Activated T-helper 9 cell treated with anti-CD3 and anti-CD28 coated beads, Interleukin-2, amount 50 U/mL, for 16 hours (primary cell): Measurements from ENCODE around the gene DNMT3A.
"Not testable (repeated sequence)": the region's sequence is repeated elsewhere in the genome, so short reads cannot be mapped to it uniquely, and the experiment has no call there.

ENCODE experiments used
- DNase-seq: peaks from one replicate; pipeline ENCODE4 v3.0.0-alpha.2; 2020; ENCODE audit warnings: low read depth

DNMT3A gene

DNA sequence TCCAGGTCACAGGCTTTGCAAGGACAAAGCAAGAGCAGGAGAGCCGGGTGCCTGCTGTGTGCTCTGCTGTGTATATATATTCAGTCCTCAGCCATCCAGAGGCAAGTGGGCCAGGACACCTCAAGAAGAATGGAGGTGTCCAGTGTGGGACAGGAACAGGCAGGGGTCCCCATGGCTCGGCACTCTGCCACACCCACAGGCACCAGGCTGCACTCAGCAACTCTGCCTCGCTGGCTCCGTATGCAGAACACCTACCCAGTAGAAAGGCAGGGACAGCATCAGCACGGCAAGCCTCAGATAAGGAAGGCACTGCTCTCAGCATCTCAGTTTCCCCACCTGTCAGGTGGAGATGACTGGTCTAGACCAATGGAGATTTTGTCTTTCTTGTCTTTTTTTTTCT lies 57.8 kb downstream of the DNMT3A start:
- no peak for DNase-seq

DNA sequence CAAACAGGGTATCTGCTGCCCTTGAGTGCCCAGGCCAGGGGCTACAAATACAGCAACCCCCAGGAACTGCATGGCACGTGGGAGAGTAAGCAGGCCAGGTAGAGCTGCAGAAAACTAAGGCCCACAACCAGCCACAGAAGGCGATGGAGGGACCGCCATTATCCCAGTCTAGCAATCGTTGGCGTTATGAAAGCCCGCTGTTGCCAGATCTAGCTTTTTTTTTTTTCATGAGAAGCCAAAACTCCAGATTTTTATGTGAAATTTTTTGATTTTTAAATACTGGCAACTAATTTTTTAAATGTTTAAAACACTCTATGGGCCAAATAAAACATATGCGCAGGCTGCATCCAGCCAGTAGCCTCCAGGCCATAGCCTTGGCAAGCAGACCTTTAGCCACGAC lies 59.8 kb downstream of the DNMT3A start:
- DNase-seq = no peak

DNA sequence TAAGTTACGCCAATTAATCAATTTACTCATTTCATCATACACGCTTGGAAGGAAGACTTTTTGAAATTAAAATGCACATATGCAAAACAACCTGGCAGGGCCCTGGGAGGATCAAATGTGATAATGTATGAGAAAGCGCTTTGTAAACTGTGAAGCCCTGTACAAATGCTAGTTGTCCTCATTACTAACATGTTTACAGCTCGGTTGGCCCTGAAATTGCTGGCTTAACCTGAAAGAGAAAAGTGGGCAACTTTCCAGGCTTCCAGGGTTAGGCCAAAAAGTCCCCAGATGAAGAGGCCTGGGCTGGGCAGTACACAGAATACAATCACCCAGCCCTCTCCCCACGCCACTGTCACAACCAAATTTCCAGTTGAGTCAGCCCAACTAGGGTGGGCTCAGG lies 60.2 kb downstream of the DNMT3A start:
- no peak for DNase-seq

DNA sequence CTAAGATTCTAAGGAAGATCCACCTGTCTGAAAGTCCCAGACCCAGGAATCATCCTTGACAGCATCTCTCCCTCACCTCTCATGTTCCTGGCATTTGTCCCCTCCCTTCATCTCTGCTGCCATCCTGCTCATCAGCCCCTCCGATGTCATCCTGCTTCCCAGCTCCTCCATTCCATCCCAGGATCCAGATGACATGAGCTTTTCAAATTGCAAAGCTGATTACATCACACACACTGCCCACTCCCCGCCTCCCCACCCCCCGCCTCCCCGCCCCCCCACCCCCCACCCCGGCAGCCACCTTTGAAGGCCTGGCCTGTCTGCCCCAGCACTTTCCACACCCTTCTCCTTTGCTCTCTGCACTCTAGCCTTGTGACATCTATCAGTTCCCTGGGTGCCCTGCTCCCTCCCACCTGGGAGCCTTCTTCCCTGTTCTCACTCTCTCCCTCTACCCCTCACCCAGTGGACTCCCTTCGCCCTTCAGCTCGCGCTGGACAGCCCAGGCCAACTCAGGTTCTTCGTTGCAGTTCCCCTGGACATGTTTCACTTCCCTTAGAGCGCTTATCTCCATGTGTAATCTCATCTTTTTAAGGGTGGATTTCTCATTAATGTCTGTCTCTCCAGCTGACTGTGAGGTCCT lies 61.6 kb downstream of the DNMT3A start:
- no peak for DNase-seq

DNA sequence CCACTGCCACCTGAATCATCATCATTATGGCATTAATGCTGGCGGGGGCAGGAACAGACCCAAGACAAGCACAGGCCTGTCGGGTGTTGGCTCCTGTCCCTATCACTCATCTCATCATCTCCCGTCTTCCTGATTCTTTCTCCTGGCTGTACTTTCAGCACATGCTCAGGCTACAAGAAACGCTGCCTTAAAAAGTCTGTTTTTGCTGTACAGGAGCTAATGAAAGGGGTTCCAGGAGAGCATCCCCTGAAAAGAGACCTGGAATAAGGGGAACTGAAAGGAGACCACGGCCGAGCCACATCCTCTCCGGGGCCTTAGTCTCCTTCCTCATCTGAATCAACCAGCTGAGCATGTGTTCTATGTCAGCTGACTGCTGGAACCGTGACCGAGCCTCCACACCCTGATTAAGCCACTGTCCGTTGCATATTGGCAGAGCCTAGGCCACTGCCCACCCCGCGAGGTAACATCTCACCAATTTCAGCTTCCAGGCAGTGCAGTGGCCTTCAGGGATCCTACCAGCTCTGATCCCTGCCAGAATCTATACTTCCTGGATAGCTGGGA lies 62.6 kb downstream of the DNMT3A start:
- DNase-seq = no peak

DNA sequence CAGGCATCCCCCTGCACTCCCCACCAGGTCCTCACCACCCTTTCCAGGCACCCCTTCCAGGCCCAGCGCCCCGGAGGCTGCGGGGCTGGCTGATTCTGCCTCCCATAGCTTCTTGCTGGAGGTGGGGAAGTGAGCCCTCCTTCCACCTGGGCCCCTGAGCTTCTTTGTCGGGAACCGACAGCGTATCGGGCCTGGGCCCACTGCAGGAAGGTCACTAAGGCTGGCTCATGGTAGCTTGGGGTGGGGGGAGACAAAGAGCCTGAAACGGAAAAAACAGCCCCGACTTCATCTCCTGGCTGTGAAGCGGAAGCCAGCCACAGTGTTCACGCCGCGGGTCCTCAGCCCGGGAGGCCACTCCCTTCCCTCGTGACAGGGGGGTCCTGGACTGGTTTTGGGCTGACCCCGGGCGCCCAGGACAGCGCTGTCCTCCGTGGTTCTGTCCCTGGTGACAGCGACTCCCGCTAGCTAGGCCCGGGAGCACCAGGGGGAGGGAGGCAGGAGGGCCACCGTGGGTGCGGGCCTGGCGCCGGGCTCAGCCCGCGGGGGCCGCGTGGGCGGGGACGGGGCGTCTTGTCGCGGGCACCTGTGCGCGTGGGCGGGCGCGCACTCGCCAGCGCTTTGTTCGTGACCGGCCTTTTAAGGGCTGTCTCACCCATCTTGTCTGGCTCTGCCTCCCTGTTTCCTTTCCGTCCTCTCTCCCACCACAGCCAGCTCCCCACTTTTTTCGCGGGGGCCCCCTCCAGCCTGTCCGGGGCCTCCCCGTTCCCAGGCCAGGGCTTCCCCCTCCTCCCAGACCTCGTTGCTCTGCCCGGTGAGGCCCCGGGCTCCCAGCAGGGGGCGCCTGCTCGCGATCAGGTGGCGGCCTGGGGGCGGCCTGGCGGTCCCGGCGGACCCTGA lies 64.9 kb downstream of the DNMT3A start:
- DNase-seq = peak; percentile 63

DNA sequence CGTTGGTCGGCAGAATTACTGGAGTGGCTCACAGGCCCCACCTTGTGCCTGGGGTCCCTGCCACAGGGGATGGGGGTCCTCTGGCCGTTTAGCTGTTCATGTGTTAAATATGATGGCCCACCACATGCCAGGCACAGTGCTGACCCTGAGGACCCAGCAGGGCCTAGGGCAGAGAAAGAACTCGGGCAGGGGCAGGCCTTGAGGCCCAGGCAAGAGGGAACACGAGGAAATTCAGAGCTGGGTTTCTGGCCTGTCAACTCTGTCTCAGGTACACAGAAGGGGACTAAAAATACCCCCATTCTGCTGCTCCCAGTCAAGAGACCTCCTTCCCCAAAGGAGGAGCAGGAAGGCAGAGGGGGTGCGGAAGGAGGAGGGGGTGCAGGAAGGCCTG lies 66.2 kb downstream of the DNMT3A start:
- no peak for DNase-seq

DNA sequence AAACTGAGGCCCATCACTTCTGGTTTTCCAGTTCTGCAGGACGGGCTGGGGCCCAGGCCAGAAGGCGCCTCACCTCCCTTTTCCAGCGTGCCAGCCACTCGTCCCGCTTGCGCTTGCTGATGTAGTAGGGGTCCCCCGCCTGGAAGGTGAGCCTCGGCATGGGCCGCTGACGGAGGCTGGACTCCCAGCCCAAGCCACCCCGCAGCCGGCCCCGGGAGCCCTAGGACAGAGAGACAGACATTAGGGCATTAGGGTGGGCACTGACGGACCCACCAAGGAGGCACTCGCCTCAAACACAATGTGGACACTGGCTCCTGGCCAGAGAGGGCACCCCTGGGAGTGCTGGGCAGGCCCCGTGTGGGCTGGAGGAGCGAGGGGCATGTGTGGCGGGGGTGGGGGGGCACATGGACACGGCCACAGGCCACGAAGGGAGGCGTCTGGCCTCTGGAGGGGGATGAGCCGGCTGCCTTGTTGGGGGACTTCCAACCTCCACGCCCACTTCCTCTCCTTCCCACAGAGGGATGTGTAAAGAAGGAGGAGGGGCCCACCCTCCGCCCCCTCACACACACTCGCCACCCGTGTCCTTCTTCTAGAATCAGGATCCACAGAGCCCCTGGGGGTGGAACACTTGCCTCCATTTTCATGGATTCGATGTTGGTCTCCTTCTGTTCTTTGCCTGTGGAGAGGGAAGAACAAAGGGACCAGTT lies 66.7 kb downstream of the DNMT3A start:
- DNase-seq = peak; percentile 40

DNA sequence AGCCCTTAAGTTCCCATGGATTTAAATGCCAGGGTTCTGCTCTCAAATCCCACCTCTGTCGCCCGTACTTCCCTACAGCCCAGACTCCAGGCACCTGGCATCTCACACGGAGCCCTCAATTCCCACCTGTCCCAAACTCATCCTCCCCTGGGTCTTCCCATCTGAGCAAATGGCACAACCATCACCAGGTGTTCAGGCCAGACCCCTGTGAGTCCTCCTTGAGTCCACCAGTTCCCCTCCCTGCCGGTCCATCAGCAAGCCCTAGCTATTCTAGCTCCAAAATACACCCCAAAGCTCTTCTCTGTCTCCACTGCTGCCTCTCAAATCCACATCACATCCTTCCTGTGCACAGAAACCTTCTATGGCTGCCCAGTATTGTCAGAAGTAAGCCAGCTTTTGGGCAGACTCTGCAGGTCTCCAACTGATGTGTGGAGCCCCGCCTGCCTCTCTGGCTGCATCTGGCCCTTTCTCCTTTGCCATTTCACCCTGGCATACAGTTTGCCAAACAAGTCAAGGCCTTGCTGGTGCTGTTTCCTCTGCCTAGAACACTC lies 67.7 kb downstream of the DNMT3A start:
- DNase-seq = no peak

DNA sequence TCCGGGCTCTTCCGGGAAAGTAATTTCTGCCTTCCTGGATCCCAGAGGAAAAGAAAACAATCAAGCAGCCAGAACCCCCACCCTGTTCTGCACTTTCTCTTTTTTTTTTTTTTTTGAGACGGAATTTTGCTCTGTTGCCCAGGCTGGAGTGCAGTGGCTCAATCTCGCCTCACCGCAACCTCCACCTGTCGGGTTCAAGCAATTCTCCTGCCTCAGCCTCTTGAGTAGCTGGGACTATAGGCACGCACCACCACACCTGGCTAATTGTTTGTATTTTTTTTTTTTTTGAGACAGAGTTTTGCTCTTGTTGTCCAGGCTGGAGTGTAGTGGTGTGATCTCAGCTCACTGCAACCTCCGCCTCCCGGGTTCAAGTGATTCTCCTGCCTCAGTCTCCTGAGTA lies 69.0 kb downstream of the DNMT3A start:
- DNase-seq = not testable (repeated sequence)

DNA sequence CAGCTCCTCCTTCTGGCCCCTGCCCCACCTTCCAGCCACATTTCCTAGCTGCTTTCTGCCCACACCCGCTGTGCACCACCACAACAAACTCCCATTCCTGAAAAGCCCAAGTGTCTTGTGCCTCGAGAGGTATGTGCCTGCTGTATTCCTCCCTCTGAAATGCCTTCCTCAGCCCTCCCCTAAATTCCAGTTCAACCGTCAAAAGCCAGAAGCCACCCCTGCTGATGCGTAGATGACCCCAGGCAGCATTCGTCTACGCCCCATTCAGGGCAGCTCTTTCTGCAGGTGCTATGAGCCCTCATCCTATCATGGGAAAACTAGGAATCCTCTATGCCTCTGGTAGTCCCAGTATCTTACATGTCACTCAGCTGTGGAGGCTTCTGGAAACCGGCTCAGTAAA lies 71.7 kb downstream of the DNMT3A start:
- no peak for DNase-seq

DNA sequence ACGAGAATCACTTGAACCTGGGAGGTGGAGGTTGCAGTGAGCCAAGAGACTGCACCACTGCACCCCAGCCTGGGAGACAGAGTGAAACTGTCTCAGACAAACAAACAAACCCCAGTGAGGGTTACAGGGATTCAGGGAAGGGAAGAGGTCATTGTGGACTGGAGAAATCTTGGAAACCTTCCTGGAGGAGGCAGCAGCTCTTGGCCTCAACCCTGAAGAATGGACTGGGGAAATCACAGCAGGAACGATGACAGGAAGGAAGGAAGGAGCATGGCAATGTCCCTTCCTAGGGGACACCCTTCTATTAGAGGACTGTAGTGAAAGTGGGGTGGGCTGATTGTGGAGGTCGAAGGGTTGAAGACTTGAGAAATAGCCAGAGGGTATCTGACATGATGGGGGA lies 72.5 kb downstream of the DNMT3A start:
- DNase-seq = no peak

DNA sequence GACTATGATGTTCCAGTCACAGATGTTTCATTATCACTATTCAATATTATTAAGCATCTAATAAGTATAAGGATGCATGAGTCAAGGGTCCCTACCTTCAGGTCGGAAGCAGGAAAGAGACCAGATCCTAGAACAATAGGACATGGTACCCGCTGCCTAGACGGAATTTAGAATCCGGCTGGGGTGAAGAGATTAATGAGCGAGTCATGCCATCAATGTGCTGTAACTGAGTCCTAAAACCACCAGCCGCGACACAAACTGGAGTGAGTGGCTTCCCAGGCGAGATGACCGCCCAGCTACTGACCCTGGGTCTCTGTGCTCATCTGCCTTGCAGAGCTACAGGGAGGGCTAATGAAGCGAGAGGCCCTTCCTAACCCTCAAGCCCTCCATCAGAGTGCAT lies 73.6 kb downstream of the DNMT3A start:
- DNase-seq = no peak

DNA sequence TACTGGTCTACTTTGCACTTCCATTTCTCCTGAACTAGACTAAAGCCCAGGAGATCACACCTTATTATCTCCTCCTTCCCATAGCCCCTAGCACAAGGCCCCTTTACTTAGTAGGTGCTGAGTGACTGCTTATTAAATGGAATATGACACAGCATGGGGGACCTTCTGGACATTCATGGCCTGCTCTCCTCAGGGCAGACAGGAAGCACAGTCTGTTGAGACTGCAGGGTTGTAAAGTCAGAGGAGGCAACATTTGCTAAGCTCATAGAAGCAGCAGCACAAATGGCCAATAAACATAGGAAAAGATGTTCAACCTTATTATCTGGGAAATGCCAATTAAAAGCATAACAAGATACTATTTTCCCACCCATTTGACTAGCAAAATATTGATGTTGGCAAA lies 75.3 kb downstream of the DNMT3A start:
- DNase-seq = no peak

DNA sequence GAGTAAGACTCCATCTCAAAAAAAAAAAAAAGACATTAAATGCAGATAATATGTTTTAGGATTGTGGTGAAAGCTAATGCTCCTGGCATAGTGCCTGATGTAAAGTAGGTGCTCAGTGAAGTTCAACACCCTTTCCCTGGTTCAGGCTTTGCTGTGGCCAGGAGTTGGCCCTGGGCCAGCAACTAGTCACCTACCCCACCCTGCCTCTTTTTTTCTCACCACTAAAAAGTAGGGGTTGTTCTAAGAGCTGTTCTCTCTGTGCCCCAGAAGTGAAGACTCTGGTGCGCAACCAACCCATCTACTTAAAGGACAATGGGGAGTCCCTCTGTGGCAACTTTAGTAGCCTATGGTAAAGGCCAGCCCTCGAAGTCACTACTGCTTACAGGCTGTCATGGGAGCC lies 75.9 kb downstream of the DNMT3A start:
- DNase-seq = no peak

DNA sequence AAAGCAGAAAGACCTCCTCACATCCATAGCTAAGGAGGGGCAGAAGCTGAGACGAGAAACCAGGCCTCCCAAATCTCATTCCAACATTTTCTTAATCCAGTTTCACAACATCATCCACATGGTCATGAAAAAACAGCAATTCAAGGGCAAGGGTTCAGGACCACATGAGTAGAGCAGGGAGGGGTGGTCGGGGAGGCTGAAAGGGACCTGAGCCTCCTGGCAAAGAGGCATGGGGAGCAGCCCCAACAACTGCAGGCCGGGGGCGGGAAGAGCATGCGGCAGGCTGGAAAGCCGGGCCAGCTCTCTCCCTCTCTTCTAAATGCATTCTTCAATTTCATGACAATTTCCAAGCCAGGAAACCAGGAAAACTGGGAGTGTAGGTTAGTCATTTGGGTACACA lies 76.7 kb downstream of the DNMT3A start:
- no peak for DNase-seq

DNA sequence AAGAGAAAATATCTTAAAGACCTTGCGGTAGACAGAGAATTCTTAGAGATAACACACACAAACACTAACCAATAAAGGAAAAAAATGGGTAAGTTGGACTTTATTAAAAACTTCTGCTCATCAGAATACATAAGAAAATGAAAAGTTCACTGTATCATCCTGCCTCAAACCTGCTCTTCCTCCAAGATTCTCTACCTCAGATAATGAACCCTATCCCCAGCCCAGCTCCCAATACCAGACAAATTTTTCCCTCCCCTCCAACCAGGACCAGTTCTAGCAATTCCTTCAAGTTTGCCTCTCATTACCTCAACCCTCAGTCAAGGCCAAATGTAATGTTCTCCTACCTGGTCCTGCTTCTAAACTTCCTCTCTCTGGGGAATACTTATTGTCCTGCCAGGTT lies 79.4 kb downstream of the DNMT3A start:
- no peak for DNase-seq

DNA sequence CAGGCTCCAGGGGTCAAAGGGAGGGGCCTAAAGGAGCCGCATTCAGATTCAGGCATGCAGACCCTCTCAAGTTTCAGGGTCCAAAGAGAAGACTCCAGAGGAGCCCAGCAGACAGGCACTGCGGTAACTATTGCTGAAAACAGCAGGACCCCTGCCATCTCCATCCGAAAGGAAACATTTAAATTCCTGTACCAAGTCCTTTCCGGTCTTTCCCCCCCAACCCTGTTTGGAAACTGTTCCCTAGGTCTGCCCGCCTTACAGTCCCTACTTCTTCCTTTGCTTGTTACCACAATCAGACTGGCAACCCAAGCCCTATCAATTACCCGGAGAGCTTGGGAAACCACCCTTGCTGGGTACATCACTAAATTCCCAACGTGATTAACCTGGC lies 82.0 kb downstream of the DNMT3A start:
- DNase-seq = no peak

DNA sequence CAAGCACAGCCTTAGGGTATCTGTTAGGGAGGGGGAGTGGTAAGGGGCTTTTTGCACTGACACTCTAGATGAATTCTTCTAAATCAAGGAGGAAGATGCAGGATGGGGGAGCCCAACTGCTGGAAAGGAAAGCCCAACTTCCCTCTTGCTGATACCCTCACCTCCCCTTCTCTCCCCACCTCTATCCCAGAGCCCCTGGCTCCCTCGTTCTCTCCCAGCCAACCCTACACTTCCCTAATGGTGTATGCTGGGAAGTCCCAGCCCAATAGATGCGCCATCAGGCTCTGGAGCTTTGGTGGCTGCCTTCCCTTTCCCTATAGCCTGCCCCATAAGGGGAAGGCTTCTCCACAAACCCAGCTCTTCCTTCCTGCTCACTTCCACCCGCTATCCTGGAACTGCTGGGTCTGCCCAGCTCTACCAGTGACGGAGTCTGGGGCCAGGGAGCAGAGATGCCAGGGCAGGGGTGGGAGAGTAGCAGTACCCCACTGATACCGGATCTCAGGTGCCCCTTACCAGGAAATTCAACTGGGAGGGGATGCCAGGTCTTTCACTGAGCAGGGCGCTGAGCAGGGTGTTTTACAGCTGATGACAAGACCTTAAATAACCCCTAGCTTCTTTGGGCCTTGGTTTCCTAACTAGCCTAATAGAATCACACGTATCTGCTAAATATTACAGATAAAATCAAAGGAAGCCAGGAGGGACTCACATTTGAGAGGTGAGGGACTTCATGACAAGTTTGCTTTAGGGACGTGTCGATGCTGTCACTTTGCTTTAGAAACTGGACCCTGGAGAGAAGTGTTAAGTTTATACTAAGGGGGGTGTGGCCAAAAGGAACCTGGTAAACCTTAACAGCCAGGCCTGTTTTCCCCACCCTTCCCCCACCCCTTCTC lies 82.6 kb downstream of the DNMT3A start:
- DNase-seq = no peak

DNA sequence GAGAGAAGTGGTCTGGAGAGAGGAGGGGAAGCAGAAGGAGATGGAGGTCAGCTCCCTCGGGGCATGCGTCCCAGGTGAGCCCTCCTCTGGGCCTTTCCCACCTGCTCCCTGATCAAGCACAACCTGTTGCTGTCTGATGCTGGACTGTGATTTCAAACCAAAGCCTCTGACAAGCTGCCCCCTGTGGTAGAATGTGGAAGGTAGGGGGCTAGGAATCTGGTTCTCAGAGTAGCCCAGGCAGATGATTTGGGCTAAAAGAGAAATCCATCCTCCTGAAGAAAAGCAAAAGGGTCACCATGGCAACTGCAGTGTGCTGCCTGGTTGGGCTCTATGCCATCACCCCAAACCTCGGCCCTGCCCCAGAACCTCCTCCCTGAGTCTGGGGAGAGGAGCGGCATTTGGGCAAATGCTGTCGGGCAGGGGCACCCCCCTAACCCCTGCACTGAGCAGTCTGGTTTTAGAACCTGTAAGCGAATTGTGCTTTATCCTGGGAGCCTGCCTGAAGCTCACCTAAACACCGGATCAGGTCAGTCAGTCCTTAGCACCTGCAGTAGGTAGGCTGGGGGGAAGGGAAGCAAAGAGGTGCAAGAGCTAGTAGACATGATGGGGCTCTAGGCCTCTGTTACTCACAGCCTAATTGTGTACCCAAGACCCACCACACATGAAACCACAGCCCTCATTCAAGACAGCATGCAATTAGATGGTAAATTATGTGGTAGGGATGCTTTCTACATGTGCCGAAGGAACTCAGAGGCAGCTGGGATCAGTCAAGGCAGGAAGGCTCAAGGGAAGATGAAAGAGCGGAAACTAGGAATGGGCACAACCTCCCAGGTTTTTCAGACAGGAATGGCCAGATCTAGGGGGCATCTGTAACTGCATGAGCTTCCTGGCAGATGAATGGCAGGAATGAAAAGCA lies 83.5 kb downstream of the DNMT3A start:
- no peak for DNase-seq
